ENCODE results near the gene EIF5A.
"Not testable (repeated sequence)": the region's sequence is repeated elsewhere in the genome, so short reads cannot be mapped to it uniquely, and the experiment has no call there.

The EIF5A gene

GRCh38 chr17:7329997-7330637 is 22.7 kb downstream of the EIF5A start:
- DNase-seq (ENCODE audit: low read depth in 2 of 2): peak; percentile 70 to 75

GRCh38 chr17:7330638-7331015 is 23.2 kb downstream of the EIF5A start:
- DNase-seq (ENCODE audit: low read depth in 2 of 2): no peak

GRCh38 chr17:7332111-7332510 is 24.7 kb downstream of the EIF5A start:
- no peak for DNase-seq (ENCODE audit: low read depth in 2 of 2)

DNA sequence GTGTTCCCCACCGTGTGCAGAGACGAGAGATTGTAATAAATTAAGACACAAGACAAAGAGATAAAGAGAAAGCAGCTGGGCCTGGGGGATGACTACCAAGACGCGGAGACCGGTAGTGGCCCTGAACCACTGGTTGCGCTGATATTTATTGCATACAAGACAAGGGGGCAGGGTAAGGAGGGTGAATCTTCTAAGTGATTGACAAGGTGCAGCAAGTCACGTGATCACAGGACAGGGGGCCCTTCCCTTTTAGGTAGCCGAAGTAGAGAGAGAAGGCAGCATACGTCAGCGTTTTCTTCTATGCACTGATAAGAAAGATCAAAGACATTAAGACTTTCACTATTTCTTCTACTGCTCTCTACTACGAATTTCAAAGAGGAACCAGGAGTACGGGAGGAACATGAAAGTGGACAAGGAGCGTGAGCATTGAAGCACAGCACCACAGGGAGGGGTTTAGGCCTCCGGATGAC is 25.2 kb downstream of the EIF5A start:
- DNase-seq (ENCODE audit: low read depth in 2 of 2): not testable (repeated sequence)

DNA sequence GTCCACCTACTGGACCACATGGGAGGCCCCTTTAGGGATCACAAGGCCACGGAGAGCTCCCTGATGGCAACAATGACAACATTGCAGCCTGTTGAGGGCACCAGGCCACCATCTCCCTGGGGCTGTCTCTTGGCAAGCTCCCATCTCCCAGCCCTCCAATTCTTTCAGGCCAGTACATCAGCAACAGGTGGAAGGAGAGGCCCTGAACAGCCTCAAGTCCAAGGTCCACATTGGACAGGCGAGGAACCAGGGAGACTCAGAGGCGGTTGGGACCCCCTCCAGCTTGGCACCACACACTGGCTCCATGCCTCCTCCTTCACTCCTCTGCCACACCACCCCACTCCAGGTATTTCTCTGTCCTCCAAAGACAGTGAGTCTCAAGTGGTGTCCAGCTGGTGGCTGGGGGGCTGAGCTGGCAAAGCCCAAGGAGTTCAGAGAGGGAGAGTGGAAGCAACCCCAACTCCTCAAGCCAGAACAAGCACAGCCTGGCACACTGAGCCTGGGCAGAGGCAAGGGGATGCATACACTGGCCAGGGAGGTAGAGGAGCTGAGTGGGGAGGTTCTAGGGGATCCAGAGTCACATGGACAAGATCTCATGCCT is 27.6 kb downstream of the EIF5A start:
- DNase-seq (ENCODE audit: low read depth in 2 of 2): no peak

- DNase-seq (ENCODE audit: low read depth in 2 of 2): not testable (repeated sequence)
These were observed 28.3 kb downstream of the EIF5A start for GRCh38 chr17:7335765-7336164.

DNA sequence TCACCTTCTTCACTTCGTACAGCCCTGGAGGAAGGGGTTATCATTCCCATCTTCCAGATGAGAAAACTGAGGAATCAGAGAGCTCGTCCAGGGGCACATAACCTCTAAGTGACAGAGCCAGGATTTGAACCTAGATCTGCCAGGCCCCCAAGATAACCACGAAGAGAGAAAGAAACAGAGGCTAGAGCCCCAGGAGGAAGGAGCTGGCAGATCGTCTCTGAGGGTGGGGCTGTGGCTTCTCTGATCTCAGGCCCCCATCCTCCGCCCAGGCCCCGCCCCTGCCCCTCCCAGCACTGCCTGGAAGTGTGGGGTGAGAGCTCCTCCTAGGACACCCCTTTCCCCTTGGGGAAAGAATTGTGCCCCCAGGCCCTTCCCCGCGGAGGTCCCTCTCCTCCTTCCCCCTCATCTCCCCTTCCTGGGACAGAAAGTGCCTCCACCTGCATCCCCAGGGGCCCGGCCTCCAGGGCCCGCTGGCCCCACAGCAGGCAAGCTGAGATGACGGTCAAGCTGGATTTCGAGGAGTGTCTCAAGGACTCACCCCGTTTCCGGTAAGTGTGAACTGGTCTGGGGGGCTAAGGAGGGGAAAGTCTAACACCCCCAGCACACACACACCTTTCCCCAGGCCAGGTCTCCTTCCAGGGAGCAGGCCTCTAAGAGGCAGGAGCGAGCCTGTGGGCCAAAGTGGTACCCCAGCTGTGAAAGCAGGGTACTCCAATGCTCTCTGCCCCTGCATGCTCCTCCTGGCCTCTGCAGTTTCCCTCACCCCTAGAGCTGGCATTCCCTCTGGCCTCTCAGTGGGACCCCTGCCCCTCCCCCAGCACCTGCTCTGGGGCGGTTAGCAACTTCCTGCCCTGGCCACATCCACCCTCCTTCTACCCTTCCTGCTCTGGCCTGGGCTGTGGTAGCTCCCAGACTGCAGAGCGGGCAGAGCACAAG is 29.1 kb downstream of the EIF5A start, which contains the start of gene ACAP1:
Gene ACAP1, plus strand, starts transcription at position 290 of the 936 bp plus-strand sequence. Its CDS starts 206 bp downstream, at position 496.
- DNase-seq (ENCODE audit: low read depth in 2 of 2): peak; percentile 80 to 81

DNA sequence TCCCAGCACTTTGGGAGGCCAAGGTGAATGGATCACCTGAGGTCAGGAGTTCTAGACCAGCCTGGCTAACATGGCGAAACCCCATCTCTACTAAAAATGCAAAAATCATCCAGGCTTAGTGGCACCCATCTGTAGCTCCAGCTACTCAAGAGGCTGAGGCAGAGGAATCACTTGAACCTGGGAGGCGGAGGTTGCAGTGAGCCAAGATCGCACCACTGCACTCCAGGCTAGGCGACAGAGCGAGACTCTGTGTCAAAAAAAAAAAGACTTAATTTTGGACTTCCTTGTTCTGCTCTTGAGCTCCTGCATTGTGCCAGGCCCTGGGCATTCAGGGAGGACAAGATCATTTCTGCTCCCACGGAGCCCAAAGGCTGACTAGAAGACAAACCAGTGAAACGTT is 30.2 kb downstream of the EIF5A start:
- not testable (repeated sequence) for DNase-seq (ENCODE audit: low read depth in 2 of 2)

GRCh38 chr17:7340179-7340578 is 32.8 kb downstream of the EIF5A start:
- no peak for DNase-seq (ENCODE audit: low read depth in 2 of 2)

DNA sequence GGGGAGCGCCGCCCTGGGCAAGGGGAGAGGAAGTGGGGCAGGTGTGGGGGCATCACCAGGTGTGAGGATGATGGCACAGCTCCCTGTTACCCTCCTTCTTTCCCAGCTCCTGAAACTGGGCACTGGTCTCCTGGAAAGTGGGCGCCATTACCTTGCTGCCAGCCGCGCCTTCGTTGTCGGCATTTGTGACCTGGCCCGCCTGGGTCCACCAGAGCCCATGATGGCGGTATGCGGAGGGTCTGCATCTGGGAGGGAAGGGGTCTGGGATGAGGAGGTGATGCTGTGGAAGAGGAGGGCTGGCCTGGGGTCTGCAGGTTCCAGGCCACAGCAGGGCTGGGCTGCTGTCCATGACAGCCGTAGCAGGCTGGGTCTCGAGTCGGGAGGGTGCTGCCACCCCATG is 34.4 kb downstream of the EIF5A start:
- no peak for DNase-seq (ENCODE audit: low read depth in 2 of 2)

DNA sequence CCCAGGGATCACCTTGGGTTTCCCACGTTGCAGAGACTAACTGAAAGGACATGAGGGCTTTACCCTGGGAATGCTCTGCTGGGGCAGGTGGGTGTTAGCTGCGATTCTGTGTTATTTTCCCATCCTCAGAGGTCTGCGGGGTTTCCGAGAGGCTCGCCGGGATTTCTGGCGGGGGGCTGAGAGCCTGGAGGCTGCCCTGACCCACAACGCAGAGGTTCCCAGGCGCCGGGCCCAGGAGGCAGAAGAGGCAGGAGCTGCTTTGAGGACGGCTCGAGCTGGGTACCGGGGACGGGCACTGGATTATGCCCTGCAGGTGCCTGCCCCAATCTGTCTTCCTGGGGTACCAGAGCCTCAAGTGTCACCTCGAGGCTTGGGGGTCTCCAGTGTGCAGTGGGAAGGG is 35.8 kb downstream of the EIF5A start:
- no peak for DNase-seq (ENCODE audit: low read depth in 2 of 2)

GRCh38 chr17:7346761-7347614 is 39.6 kb downstream of the EIF5A start:
- no peak for DNase-seq (ENCODE audit: low read depth in 2 of 2)

GRCh38 chr17:7347630-7348477 is 40.4 kb downstream of the EIF5A start:
- no peak for DNase-seq (ENCODE audit: low read depth in 2 of 2)

DNA sequence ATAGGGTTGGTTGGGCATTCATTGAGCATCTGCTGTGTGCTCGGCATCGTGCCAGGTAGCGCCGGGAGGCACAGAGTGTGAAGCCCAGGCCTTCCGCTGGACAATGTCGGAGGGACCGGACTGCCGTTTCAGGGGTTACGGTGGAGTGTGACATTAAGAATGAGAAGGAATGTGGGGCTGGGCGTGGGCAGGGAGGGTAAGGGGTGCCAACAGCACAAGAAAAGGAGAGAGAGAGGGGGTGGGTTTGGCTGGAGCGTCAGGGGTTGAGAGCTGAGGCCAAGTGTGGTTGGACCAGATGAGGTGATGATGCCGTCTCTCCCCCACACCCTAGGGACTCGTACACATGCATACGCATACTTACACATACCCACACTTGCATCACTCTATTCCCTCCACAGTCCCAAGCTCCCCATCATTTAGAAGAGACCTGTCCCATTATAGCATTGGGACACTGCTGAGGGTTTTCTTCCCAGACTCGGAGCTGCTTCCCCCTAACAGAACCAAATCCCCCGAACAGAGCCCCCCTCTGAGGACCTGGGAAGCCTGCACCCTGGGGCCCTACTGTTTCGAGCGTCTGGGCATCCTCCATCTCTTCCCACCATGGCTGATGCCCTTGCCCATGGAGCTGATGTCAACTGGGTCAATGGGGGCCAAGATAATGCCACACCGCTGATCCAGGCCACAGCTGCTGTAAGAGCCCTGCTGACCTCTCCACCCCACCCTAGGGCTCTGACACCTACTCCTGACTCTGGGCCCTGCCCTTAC is 41.2 kb downstream of the EIF5A start:
- no peak for DNase-seq (ENCODE audit: low read depth in 2 of 2)

DNA sequence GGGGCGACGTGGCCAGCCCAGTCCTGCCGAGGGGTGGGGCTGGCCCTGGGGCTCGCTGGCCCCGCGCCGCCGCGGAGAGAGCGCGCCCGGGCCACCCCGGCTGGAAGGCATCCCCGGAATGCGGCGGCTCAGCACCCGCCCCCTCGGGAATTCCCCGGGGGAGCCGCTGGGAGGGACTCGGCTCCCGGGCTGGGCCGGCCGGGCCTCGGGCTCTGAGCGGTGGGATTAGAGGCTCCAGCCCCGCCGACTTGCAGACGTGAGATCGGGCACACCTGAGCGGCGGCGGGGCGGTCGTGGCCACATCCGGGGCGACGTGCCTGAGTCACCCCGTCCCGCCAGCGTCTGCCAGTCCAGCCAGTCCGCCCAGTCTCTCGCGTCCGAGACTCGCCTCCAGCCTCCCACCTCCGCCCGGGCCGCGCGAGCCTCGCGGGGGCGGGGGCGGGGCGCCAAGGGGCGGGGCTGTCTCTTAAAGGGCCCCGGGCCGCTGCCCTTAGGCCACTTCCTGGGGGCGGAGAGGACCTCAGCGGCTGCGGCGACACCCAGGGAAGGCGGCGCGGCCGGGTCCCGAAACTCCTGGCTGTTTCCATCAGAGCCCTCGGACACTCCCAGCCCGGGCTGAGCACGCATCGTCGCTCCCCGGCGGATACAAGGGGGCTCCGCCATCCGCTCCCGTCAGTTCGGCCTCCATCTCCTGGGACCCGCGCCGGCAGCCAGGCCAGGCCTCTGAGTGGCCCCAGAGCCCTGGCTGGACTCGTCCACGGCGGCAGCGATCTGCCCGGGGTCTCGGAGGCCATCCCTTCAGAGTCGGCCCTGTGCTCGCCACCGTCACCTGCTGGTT is 44.5 kb downstream of the EIF5A start, which contains the start of gene KCTD11:
Gene KCTD11, plus strand, starts transcription at position 498 of the 838 bp plus-strand sequence.
- peak; percentile 76 to 84 for DNase-seq (ENCODE audit: low read depth in 2 of 2)

- DNase-seq (ENCODE audit: low read depth in 2 of 2): no peak
These were observed 45.1 kb downstream of the EIF5A start for GRCh38 chr17:7352503-7352889.

- no peak for DNase-seq (ENCODE audit: low read depth in 2 of 2)
These were observed 45.6 kb downstream of the EIF5A start for GRCh38 chr17:7352910-7353635.

GRCh38 chr17:7354262-7354843 is 46.9 kb downstream of the EIF5A start:
- DNase-seq (ENCODE audit: low read depth in 2 of 2): no peak

All from stimulated activated CD8-positive, alpha-beta memory T cell treated with anti-CD3 and anti-CD28 coated beads, Interleukin-15, amount 100 ng/mL, for 48 hours (primary cell).